ENCODE results near the gene SH3BP1.

Gene SH3BP1

DNA sequence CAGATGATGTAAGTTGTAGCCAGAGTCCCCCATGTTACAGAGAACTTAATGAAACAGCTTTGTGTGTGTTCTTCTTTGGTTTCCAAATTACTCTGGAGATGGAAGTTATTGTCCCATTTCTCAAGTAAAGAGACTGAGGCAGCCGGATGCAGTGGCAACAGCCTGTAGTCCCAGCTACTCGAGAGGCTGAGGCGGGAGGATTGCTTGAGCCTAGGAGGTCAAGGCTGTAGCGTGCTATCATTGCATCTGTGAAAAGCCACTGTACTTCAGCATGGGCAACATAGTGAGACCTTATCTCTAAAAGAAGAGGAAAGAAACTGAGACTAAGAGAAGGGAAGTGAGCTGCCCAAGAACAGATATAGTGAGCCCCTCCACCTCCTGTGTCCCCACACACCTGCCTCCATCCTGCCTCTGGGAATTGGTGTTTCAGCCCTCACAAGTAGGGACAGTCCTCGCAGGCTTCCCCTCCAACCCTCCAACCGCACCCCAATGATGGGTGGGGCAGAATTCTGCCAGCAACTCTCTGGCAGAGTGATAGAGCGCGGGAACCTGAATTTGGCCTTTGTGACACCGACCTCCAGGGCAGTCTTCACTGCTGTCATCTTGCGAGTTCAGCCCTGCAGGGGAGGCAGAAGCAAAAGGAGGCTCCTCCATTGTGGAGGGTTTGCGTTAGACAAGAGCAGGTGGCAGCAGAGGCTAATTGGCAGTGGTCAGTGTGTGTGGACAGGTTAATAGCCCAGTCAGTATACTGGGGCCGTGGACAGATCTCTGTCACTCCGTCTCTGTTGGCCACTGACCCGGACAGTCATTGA is 20.6 kb downstream of the SH3BP1 start:
- DNase-seq = no peak

DNA sequence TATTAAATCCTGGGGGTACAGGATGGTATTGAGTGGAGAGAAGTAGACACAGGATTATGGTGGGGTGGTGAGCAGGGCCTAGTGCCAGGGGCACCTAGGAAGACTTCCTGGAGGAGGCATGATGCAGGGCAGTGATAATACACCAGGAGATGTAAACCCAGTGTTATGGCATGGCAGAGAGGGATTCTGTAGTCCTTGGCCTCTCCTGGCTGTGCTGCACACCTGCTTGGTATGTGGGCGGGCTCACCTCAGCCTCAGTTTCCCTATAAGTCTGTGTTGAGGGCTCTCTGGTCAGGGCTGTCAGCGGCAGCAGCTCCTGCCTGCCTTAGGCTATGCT is 21.2 kb downstream of the SH3BP1 start:
- DNase-seq = no peak

DNA sequence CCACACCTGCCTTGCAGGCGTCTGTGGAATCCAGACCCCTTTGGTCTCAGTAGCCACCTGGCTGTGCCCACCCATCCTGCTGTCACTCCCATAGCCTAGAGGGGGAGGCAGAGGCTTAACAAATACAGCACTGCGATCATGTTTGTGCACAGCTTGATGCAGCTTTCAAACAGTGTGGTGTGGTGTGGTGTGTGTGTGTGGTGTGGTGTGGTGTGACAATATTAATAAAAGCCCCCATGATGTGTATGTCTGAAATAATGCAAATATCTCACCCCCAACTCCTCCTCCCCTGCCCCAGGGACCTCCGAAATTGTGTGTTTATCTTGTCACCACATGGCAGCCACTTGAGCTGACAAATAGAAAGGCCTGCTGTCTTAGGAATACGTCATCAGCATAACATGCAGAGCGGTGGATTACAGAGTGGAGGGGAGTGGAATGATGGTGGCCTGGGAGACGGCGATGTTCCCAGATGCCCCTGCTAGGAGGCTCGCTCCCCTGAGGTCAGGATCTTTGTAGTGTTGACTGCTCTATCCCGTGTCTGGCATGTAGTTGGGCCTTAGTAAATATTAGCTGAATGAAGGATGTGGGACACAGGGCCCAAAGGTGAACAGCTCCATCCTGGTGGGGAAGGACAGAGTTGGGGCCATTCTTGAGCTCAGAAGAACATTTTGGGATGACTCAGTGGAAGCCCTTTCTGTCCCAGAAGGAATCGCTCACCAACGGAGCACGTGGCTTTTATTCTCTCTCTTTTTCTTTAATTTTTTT is 21.9 kb downstream of the SH3BP1 start:
- DNase-seq = no peak

DNA sequence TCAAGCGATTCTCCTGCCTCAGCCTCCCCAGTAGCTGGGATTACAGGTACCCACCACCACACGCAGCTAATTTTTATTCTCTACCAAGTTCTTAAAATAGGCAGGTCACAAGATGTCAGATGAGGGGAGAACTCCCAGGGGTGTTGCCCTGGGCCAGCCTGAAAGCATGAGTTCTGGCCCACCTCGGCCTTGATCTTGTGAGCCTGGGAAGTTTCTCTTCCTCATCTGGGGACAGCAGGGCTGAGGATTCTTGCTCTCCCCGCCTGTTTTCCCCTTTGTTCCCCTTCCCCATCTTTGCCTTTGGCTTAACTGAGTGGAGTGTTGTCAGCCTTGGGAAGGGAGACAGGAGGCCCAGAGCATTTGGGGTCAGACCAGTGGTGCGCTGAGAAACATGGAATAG is 22.6 kb downstream of the SH3BP1 start:
- DNase-seq = no peak

DNA sequence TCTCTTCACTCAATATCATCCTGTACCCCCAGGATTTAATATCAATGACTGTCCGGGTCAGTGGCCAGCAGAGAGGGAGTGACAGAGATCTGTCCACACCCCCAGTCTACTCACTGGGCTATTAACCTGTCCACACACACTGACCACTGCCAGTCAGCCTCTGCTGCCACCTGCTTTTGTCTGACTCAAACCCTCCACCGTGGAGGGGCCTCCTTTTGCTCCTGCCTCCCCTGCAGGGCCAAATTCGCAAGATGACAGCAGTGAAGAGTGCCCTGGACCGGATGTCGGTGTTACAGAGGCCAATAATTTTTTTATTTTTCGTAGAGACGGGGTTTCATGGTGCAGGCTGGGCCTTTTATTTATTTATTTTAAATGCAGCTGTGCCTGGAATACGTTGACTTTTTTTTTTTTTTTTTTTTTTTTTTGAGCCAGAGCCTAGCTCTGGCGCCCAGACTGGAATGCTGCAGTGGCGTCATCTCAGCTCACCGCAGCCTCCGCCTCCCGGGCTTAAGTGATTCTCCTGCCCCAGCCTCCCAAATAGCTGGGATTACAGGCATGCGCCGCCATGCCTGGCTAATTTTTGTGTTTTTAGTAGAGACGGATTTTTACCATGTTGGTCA is 24.2 kb downstream of the SH3BP1 start:
- DNase-seq = no peak

DNA sequence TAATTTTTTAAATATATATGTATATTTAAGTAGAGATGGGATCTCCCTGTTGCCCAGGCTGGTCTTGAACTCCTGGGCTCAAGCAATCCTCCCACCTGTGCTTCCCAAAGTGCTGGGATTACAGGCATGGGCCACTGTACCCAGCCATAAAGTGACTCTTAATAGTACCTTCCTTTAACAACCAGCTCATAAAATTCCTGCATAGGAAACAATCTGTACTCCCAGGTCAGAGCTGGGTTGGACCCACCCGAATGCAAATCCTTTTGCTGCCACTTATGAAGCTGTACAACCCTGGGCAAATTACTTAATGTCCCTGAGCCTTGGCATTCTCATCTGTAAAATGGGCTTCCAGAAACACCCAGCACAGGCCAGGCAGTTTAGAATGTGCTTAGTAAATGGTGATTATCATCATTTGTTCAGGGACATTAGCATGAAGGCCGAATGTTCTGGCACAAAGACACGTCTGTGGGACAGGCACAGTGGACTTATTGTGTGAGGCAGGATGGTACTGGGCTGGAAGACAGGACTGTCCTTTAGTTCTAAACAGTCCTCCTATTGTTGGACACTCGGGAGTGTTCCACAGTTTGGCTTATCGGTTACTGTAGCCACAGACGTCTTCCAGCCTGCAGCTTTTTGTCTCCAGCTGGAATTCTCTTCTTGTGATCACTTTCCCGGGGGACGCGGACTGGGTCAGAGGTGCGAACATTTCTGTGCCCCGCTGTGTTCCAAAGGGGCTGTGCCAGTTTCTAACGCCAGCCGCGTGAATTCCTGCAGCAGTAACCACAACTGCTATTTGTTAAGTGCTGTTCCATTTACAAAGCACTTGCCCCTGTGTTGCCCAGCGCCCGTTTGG is 25.0 kb downstream of the SH3BP1 start:
- no peak for DNase-seq

DNA sequence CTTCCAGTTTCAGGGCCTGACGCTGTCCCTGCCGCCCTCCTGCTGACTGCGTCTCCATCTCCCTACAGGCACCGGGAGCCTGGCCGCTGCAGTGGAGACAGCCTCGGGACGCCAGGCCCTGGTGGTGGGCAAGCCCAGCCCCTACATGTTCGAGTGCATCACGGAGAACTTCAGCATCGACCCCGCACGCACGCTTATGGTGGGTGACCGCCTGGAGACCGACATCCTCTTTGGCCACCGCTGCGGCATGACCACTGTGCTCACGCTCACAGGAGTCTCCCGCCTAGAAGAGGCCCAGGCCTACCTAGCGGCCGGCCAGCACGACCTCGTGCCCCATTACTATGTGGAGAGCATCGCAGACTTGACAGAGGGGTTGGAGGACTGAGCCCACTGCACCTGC is 26.0 kb downstream of the SH3BP1 start:
- no peak for DNase-seq

DNA sequence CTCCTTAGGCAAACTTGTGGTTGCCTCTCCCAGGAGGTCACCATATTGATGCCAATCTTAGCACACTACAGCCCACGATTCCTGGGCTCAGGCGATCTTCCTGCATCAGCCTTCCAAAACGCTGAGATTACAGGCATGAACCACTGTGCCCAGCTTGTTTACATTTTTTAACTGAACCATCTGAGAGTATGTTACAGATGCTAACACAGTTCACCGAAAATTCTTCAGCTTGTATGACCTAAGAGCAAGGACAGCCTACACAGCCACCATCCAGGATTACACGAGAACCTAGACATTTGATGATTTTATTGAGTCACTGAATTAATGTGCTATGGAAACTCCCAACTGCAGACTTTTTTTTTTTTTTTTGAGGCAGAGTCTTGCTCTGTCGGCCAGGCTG is 30.1 kb downstream of the SH3BP1 start:
- DNase-seq = no peak

DNA sequence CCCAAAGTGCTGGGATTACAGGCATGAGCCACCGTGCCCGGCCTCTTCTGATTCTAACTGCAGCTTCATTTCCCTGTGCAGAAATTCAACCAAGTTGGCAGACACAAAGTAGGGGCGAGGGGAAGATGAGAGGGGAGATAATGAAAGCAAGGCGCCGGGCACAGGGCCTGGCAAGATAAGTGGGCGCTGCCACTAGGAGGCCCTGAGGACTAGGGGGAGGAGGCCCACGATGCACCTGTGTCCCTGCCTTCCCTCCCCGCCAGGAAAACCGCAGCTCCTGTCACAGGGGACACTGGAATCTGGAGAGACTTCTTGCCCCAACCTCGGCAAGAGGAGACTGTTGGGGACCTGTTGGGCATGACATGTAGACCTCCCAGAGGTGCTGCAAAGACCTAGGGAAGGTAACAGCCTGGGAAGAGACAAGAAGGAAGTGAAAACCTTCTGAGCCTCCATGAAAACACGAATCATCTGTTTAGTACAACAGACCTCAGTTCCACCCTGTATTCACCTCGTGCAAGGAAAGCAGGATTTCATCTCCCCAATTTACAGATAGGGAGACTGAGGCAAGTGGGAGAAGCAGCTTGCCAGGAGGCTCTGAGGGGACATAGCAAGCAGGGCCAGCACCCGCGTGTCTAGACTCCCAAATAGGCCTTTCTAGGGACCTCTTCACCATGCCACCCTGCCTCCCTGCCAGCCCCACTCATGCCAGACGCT is 32.9 kb downstream of the SH3BP1 start:
- DNase-seq = no peak

DNA sequence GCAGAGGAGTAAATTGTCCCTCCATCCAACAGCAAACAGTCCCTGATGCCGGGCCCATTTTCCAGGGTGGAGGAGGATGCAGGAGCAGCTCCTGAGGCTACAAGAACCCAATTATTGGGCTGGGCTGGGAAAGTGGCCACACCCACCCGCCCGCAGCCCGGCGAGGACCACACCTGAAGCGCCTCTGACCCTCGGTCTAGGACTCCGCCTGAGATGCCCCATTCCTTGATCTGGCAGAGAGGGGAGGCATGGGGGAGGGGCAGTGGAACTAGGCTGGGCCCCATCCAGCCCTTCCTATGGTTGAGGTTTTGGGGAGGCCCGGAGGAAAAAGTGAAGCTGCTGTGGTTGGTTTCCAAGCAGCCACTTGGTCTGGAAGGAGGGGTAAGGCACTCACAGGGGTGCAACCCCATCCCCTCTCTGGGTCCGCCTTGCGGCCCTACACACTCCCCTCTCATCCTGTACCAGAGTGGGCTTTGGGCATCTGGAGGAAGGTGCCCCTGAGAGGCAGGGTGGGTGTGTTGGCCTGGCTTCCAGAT is 33.5 kb downstream of the SH3BP1 start:
- no peak for DNase-seq

DNA sequence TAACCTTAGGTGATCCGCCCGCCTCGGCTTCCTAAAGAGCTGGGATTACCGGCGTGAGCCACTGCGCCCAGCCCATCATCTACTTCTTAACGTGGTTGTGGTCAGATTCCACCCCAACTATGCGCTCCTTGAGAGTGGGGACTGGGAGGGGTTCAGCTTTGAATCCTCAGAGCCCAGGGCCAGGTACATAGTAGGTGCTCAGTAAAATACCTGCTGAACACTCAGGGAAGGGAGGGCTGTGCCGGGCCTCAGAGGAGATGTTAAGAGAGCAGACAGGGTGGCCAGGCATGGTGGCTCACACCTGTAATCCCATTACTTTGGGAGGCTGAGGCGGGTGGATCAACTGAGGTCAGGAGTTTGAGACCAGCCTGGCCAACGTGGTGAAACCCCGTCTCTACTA is 34.8 kb downstream of the SH3BP1 start:
- DNase-seq = no peak

DNA sequence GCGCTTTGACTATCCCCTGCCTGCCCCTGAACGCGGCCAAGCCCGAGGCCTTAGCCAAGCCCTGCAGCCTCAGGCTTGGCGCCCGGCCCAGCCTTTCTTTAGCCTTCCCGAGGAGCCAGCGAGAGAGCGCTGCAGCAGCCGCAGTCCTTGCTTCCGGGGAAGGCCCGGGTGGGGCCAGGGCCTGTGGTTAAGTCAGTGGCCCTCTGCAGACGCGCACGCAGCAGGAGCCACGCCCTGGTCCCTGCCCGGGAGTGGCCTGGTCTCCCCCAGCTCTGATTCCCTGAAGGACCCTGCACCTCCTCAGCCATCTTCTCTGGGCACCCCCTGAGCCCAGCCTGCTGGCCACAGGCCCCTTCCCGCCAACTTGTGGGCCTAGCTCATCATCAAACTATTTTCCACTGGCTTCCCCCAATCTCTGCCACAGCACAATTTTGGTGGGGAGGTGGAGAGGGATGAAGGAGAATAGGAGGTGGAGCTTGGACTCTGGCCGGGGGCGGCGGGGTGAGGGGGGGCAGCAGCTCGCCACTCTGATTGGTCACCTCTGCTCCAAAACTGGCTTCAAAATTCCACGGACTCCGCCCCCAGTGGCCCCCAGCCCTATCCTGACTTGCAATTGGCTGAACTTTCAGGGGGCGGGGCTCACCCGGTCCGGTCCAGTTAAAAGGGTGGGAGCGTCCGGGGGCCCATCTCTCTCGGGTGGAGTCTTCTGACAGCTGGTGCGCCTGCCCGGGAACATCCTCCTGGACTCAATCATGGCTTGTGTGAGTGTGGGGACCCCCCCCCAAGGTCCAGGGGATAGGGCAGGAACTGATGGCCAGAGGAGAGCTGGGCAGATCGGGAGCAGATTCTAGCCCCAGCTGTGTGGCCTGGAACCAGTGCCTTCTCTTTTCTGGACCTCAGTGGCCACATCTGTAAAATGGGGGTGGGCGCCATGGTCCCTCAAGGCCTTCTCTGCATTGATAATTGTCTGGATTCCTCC is 35.8 kb downstream of the SH3BP1 start, which contains the start of gene LGALS1:
LGALS1 (plus strand) TSS at position 686 of the 979 bp plus-strand sequence; CDS start at position 753, 67 bp downstream.
- no peak for DNase-seq

DNA sequence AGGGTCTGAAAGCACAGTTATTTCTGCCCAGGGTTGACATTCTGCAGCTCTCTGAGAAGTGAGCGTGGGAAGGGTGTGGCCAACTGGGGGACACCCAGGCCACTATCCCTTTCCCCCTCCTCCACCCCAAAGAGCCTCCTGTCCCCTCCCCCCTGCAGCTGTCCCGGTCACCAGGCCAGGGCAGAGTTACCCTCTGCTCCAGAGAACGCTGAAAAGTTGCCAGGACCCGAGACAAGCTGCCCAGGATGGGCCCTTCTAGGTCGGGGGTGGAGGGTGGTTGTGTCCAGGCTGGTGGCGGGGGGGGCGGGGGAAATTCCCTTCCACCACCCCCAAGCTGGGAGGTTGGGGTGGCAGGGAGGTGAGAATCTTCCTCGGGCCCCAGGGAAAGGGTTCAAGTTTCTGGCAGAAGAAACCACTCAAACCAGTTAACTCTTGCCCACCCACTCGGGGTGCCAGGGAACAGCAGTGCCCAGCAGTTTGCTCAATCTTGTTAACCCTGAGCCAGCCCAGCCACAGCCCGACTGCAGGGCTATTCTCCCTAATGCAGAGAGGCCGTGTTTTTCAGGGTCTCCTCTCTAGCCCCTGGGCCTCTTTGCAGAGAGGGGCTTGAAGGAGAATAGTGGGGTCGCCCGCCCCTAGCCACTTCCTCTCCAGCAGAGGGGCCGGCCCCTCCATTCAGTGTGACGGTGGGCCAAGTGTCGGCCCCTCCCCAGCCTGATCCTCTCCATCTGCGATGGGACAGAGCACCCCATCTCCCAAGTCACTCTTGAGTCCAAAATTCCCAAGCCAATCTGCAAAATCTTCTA is 36.7 kb downstream of the SH3BP1 start:
- DNase-seq = no peak

DNA sequence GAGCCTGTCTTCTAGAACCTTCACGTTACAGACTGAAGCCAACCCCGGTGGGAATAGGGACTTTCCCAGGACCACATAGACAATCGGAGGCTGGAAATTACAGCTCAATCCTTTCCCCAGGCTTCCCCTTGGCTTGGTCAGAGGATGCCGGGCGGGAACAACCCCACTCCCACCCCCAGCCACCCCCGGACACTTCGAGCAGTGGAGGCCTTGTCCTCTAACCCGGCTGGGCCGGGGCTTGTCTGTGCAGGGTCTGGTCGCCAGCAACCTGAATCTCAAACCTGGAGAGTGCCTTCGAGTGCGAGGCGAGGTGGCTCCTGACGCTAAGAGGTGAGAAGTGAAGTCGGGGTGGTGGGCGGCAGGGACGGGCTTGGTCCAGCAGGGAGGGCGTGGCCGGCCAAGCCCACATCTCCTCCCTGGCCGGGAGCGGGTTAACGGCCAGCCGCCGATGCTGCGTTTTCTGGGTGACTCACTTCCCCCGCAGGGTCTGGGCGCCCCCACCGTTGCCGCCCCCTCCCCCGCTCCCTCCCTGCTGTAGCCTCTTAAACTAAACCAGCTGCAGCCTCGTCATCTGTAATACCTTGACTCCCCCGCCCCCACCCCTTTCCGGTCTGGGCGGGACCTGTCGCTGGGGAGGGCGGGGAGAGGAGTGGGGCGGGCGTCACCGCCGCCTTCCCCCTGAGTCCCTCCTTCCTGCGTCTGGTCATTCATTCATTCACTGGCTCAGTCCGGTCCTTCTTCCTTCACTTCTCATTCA is 37.4 kb downstream of the SH3BP1 start:
- no peak for DNase-seq

DNA sequence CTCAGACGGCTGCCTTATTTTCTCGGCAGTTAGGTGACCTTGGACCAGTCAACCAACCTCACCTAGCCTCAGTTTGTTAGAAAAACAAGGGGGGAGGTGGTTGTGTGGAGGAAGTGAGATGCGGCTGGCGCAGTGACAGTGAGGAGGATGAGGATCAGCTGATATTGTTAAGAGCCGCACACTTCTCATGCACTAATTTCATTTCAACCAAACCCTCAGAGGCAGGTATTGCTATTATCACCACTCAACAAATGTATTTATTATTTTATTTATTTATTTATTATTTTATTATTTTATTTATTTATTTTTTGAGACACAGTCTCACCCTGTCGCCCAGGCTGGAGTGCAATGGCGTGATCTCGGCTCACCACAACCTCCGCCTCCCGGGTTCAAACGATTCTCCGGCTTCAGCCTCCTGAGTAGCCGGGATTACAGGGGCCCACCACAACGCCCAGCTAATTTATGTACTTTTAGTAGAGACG is 38.1 kb downstream of the SH3BP1 start:
- DNase-seq = no peak

DNA sequence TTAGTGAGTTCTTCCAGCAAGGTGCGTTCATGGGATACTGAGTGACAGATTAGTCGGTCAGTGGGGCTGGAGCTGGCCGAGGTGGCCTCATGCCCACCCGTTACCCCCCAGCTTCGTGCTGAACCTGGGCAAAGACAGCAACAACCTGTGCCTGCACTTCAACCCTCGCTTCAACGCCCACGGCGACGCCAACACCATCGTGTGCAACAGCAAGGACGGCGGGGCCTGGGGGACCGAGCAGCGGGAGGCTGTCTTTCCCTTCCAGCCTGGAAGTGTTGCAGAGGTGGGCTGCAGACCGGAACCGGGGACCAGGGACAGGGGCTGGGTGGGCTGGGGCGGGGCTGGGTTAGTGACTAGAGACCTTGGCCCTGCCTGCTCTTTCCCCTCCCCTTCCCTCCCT is 38.9 kb downstream of the SH3BP1 start:
- no peak for DNase-seq

DNA sequence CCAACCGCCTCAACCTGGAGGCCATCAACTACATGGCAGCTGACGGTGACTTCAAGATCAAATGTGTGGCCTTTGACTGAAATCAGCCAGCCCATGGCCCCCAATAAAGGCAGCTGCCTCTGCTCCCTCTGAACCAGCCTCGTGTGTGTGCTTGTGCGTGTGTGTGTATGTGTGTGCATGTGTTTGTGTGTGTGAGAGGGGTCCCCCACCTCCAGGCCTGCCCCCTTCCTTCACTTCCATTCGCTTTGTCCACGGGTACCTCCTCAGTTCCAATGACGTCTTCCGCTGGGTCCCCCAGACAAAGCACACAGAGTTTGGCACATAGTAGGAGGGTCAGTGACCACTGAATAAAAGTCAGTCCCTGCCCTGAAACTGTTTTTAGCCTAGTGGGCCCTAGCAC is 40.2 kb downstream of the SH3BP1 start:
- no peak for DNase-seq

DNA sequence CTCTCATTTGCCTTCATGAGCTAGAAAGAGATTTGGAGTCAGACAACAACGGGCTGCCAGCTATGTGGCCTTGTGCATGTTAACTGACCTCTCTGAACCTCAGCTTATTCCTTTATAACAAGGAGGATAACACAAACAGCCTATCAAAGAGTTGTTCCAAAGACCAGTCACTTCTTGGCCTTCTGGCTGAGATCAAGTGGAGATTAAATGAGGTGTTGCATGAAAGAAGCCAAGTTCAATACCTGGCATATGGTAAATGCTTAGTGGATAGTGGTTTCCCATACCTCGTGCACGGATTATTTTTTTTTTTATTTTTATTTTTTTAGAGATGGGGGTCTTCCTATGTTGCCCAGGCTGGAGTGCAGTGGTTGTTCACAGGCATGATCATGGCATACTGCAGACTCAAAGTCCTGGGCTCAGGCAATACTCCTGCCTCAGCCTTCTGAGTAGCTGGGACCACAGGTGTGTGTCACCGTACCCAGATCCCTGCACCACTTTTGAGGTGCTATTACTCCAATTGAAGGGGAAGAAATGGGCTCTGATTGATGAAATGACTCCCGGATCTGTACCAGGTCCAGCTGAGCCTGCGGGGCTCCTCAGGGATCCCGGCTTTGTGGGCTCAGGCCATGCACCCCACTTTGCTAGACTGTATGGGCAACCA is 40.9 kb downstream of the SH3BP1 start:
- DNase-seq = no peak

All from NCI-H526 treated with DMSO at 0.1 percent for 48 hours (cell line).